Spleen (tissue), 11 donors: ENCODE results near the gene PIGU. TPM values are rescaled to one million over a fixed set of nuclear protein-coding genes. Genes with fewer than 3 reads are reported as not detected.
"Not testable (repeated sequence)": the region's sequence is repeated elsewhere in the genome, so short reads cannot be mapped to it uniquely, and the experiment has no call there.

Experiments used
- DNase-seq: peaks from one replicate; pipeline ENCODE4 v3.0.0-alpha.2; 2020
- H3K27ac ChIP-seq, 8 donors: fragments of 200-600 bp; sonication (generic) in 7 of 8; 1 replicate in 4 of 8; 2 replicates in 4 of 8; pipeline versions ENCODE4 v1.5.0 to v1.8.0; 2016 to 2021; ENCODE audit warnings: inconsistent platforms in 4 of 8, mild to moderate bottlenecking in 4 of 8, moderate library complexity in 1 of 8
- H3K27me3 ChIP-seq, 7 donors: fragments of 200-600 bp; sonication (generic) in 6 of 7; replicated peaks in 1 of 7; 1 replicate in 4 of 7; 2 replicates in 3 of 7; pipeline versions ENCODE4 v1.5.0 to v1.8.0; 2016 to 2021; ENCODE audit warnings: inconsistent platforms in 3 of 7, mild to moderate bottlenecking in 1 of 7
- H3K36me3 ChIP-seq, 6 donors: fragments of 200-600 bp; sonication (generic) in 5 of 6; 1 replicate in 4 of 6; 2 replicates in 2 of 6; pipeline versions ENCODE4 v1.5.0 to v1.8.0; 2016 to 2021; ENCODE audit warnings: inconsistent platforms in 2 of 6
- H3K4me1 ChIP-seq, 6 donors: fragments of 200-600 bp; sonication (generic) in 5 of 6; 1 replicate in 3 of 6; 2 replicates in 3 of 6; pipeline versions ENCODE4 v1.5.0 to v1.8.0; 2016 to 2021; ENCODE audit warnings: inconsistent platforms in 3 of 6
- H3K4me3 ChIP-seq, 8 donors: fragments of 200-600 bp; sonication (generic) in 7 of 8; 1 replicate in 4 of 8; 2 replicates in 4 of 8; pipeline versions ENCODE4 v1.5.0 to v1.8.0; 2016 to 2021; ENCODE audit warnings: inconsistent platforms in 4 of 8, mild to moderate bottlenecking in 4 of 8, moderate library complexity in 2 of 8
- H3K9me3 ChIP-seq, 8 donors: fragments of 200-600 bp; sonication (generic) in 7 of 8; 1 replicate in 4 of 8; 2 replicates in 4 of 8; pipeline versions ENCODE4 v1.5.0 to v1.8.0; 2016 to 2021; ENCODE audit warnings: inconsistent platforms in 4 of 8
- CTCF ChIP-seq, 11 experiments: fragments of 200-600 bp in 7 of 11; fragments of 450-650 bp in 4 of 11; sonication (generic) in 4 of 11; IDR thresholded peaks in 8 of 11; conservative IDR thresholded peaks in 3 of 11; 1 replicate in 7 of 11; 2 replicates in 4 of 11; pipeline versions ENCODE4 v1.4.0 to v1.8.0; 2016 to 2021; ENCODE audit warnings: antibody characterized with exemption in 11 of 11, inconsistent platforms in 4 of 11, mild to moderate bottlenecking in 1 of 11
- POLR2A ChIP-seq, 3 donors: fragments of 450-650 bp; IDR thresholded peaks; one replicate each; pipeline ENCODE4 v1.5.1; 2017; ENCODE audit warnings: antibody characterized with exemption in 3 of 3, mild to moderate bottlenecking in 1 of 3
- POLR2AphosphoS5 ChIP-seq, 3 donors: sonication (generic); formaldehyde crosslinking; IDR thresholded peaks; one replicate each; pipeline ENCODE4 v1.5.1; 2017; ENCODE audit warnings: antibody characterized with exemption in 3 of 3
- WGBS, 5 donors: extraction: QIAGEN DNeasy Blood & Tissue Kit in 3 of 5; methylation state at CpG; one replicate each; pipeline versions ENCODE4 v1.1.5 to v1.1.7; 2013 to 2018; 5-methylcytosine and 5-hydroxymethylcytosine counted together
- intact Hi-C: fragments of 100-400 bp; cut with DNase I; formaldehyde crosslinking; loops from one replicate; pipeline ENCODE4 v1.15.0; 2023; ENCODE audit warnings: low total_unique reads
- polyA plus RNA-seq, 3 donors: library from polyadenylated mRNA; stranded (reverse); fragments of 200-250 nt; gene quantifications; one replicate each; pipeline ENCODE4 v1.2.1, GENCODE V29; 2013
- total RNA-seq, 7 donors: library from RNA; depleted of rRNA in 3 of 7; stranded (reverse); fragments of >200 nt in 3 of 7; fragmentation: NEBNext Ultra II Directional in 4 of 7; extraction: Animal tissue kit (Norgen Biotek cat#: 25700) in 4 of 7; gene quantifications; one replicate each; pipeline versions ENCODE4 v1.1.0 to v1.2.1, GENCODE V29; 2016 to 2021
- donor health status: healthy with polysubstance abuse.
- donor health status: DM: no; HTN: no; CAD: no; lungs with moderate emphysema.
- donor health status: DM: no; HTN: no; CAD: no.
- donor health status: Bipolar disorder and iron deficiency.
- donor health status: healthy.
- donor health status: DM: no; HTN: no; CAD: no.
- donor health status: DM: yes; HTN: yes; CAD: no.

PIGU gene
- total and polyA plus RNA-seq, 10 donors, result 10.0 to 20.4 (median 14.5) TPM

GRCh38 chr20:34622821-34623451, 54.0 kb downstream of the PIGU start:
- H3K4me3 ChIP-seq, result peak overlapping the region in 1 of 8 donors; percentile 10
- peak; percentile 74 for DNase-seq
- H3K27me3 ChIP-seq, result no peaks in the 10 kb centered on the region
- H3K36me3 ChIP-seq, result peaks cover 0 to 43% (median 0%) of the 10 kb centered on the region in 6 donors
- 48 to 78% (median 72%) methylated on average over 6 of the region's 6 CpGs for WGBS, 5 donors
- no peaks in the 10 kb centered on the region for H3K9me3 ChIP-seq
- TF ChIP-seq CTCF (IDR thresholded peaks at IDR 0.05 in 8 of 11, conservative IDR thresholded peaks at IDR 0.05 in 3 of 11) (no peak), POLR2AphosphoS5 (IDR thresholded peaks at IDR 0.05) (no peak), POLR2A (IDR thresholded peaks at IDR 0.05) (no peak)
- intact Hi-C loops, result no loop called here
- peak overlapping the region in 4 of 8 donors; percentile 29 to 69 (median 36) for H3K27ac ChIP-seq
- H3K4me1 ChIP-seq, result peaks cover 0 to 30% (median 3%) of the 10 kb centered on the region in 6 donors

GRCh38 chr20:34621383-34622367, 55.2 kb downstream of the PIGU start:
- H3K4me1 ChIP-seq, result peaks cover 0 to 21% (median 3%) of the 10 kb centered on the region in 6 donors
- peaks cover 0 to 7% (median 0%) of the 10 kb centered on the region in 8 donors for H3K9me3 ChIP-seq
- no peak for DNase-seq
- TF ChIP-seq CTCF (IDR thresholded peaks at IDR 0.05 in 8 of 11, conservative IDR thresholded peaks at IDR 0.05 in 3 of 11) (no peak), POLR2AphosphoS5 (IDR thresholded peaks at IDR 0.05) (no peak), POLR2A (IDR thresholded peaks at IDR 0.05) (no peak)
- intact Hi-C loops, result no loop called here
- peaks cover 0 to 51% (median 3%) of the 10 kb centered on the region in 6 donors for H3K36me3 ChIP-seq
- H3K27me3 ChIP-seq, result no peaks in the 10 kb centered on the region
- H3K27ac ChIP-seq, result peak overlapping the region in 3 of 8 donors; percentile 3 to 69 (median 20)
- WGBS, 5 donors, result 83 to 92% (median 91%) methylated on average over 13 of the region's 13 CpGs
- no peak overlapping the region for H3K4me3 ChIP-seq

DNA sequence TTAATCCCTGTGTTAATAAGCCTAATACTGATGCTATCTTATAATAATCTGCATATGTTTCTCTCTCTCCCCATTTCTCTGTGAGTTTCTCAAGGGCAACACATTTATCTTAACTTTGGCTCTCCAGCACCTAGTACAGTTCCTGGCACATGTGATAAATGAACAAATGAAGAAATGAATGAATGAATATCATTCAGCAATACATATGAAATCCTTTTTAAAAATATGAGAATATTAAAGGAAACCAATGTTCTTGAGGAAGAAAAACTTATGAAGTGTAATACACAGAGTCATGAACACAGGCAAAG, 55.9 kb downstream of the PIGU start:
- TF ChIP-seq CTCF (IDR thresholded peaks at IDR 0.05 in 8 of 11, conservative IDR thresholded peaks at IDR 0.05 in 3 of 11), result no peak
- TF ChIP-seq POLR2A (IDR thresholded peaks at IDR 0.05), result no peak
- no peak for TF ChIP-seq POLR2AphosphoS5 (IDR thresholded peaks at IDR 0.05)
- Histone ChIP-seq H3K27ac (peak overlapping the region in 3 of 8 donors; percentile 3 to 69 (median 50)), H3K36me3 (peaks cover 0 to 55% (median 3%) of the 10 kb centered on the region in 6 donors), H3K4me1 (peaks cover 0 to 21% (median 3%) of the 10 kb centered on the region in 6 donors), H3K27me3 (no peaks in the 10 kb centered on the region), H3K9me3 (peaks cover 0 to 7% (median 0%) of the 10 kb centered on the region in 8 donors), H3K4me3 (no peak overlapping the region)
- intact Hi-C loops, result no loop called here
- DNase-seq, result no peak

- intact Hi-C loops, result no loop called here
- Histone ChIP-seq H3K4me1 (peaks cover 0 to 18% (median 3%) of the 10 kb centered on the region in 6 donors), H3K9me3 (peaks cover 0 to 7% (median 0%) of the 10 kb centered on the region in 8 donors), H3K27ac (no peak overlapping the region), H3K27me3 (no peaks in the 10 kb centered on the region), H3K4me3 (no peak overlapping the region), H3K36me3 (peaks cover 0 to 70% (median 13%) of the 10 kb centered on the region in 6 donors)
- TF ChIP-seq POLR2AphosphoS5 (IDR thresholded peaks at IDR 0.05) (no peak), POLR2A (IDR thresholded peaks at IDR 0.05) (no peak), CTCF (IDR thresholded peaks at IDR 0.05 in 8 of 11, conservative IDR thresholded peaks at IDR 0.05 in 3 of 11) (no peak)
- WGBS, 5 donors, result 33 to 49% (median 36%) methylated on average over 2 of the region's 2 CpGs
- DNase-seq, result no peak
Measured at GRCh38 chr20:34618676-34619075, 58.2 kb downstream of the PIGU start.

GRCh38 chr20:34616913-34617312, 60.0 kb downstream of the PIGU start:
- H3K27me3 ChIP-seq, H3K4me1 ChIP-seq, DNase-seq, intact Hi-C loops, H3K4me3 ChIP-seq, H3K27ac ChIP-seq: not testable (repeated sequence)
- Histone ChIP-seq H3K9me3 (peaks cover 0 to 11% (median 1%) of the 10 kb centered on the region in 8 donors), H3K36me3 (peaks cover 0 to 76% (median 13%) of the 10 kb centered on the region in 6 donors)
- 97 to 100% (median 98%) methylated on average over 6 to 8 of the region's 8 CpGs for WGBS, 5 donors
